Activated CD8-positive, alpha-beta memory T cell treated with anti-CD3 and anti-CD28 coated beads for 48 hours (primary cell): ENCODE results near the gene TMEM150B.

Experiments
- DNase-seq, 3 experiments: peaks; one replicate each; pipeline ENCODE4 v3.0.0-alpha.2; 2020; ENCODE audit warnings: low read depth in 2 of 3, low spot score in 2 of 3

The TMEM150B gene

GRCh38 chr19:55308281-55308680 is 16.9 kb downstream of the TMEM150B start:
- DNase-seq: no peak

GRCh38 chr19:55306712-55307111 is 18.4 kb downstream of the TMEM150B start:
- no peak for DNase-seq

- DNase-seq: no peak
Measured at GRCh38 chr19:55305983-55306562, 19.1 kb downstream of the TMEM150B start.

DNA sequence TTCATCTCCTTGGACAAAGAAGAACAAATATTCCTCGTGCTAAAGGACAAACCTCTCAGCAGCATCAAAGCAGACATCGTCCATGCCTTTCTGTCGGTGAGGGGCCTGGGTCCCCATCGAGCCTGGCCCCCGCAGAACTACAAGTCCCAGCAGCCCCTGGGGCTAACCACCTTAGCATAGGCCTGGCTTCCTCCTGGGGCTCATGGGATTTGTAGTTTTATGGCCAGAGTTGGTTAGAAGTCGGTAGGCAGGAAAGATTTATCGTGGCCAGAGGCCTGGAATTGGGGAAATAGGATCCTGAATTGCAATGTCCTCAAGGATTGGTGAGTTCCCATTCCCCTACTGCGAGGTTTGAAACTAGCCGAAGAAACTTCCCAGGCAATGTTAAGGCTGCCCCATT is 19.6 kb downstream of the TMEM150B start:
- peak in 1 of 3 experiments; percentile 22 for DNase-seq

GRCh38 chr19:55304980-55305379 is 20.2 kb downstream of the TMEM150B start:
- DNase-seq: no peak

DNA sequence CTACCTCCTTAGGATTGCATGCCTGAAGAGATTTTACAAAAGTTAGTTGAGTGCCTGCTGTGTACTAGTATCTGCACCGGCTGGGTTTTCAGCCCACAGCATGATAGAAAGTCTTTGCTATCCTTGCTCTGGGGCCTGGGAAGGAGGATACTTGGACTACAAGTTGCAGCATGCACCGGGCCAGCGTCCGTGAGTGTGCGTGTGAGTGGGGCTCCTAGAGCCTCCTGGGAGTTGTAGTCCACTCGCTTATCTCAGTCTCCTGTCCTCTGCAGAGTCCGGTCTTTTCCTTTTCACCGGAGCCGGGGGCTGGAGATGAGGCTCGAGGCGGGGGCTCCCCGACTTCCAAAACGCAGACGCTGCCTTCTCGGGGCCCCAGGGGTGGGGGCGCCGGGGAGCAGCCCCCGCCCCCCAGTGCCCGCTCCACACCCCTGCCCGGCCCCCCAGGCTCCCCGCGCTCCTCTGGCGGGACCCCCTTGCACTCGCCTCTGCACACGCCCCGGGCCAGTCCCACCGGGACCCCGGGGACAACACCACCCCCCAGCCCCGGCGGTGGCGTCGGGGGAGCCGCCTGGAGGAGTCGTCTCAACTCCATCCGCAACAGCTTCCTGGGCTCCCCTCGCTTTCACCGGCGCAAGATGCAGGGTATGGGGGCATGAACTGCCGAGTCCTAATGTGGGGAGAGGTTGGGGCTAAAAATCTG is 20.7 kb downstream of the TMEM150B start:
- DNase-seq: no peak

- no peak for DNase-seq
Measured at GRCh38 chr19:55303477-55303876, 21.7 kb downstream of the TMEM150B start.

GRCh38 chr19:55302318-55302703 is 22.8 kb downstream of the TMEM150B start:
- no peak for DNase-seq

- DNase-seq: peak; percentile 85 to 100 (median 99)
Measured at GRCh38 chr19:55301459-55302317, 23.5 kb downstream of the TMEM150B start.

DNA sequence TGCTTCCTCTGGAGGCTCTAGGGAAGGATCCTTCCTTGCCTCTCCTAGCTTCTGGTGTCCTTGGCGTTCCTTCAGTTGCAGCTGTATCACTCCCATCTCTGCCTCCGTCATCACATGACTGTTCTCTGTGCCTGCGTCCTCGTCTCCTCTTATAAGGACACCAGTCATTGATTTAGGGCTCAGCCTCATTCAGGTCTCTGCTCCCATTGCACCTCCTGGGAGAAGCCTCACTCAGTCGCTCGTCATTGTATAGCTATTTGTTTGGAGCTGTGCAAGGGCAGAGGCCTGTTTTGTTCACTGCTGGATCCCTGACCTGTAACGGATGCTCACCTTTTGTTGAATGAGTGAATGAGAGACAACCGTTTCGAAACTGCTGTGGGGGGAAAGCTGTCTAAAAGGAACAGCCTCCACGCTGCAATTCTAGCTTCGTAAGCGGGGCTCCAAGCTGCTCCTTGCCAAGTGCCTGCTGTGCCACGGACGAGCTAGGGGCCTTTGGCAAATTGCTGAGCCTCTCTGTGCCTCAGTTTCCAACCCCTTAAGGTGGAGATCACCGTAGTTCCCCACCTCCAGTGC is 24.2 kb downstream of the TMEM150B start:
- DNase-seq: no peak

GRCh38 chr19:55299991-55300390 is 25.1 kb downstream of the TMEM150B start:
- no peak for DNase-seq

DNA sequence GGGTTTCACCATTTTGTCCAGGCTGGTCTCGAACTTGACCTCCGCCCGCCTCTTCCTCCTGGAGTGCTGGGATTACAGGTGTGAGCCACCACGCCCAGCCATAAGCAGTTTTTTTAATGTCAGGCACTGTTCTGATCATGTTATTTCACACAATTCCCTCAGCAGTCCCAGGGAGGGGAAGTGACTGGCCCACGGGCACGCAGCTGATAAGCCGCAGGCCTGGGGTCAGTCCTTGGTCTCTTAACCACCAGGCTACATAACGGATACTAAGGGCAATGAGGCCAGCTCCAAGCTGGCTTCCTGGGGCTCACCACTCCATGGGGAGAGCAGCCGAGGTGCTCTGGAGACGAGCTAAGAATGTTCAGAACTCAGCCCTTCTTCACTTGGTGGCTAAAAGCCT is 27.9 kb downstream of the TMEM150B start:
- DNase-seq: no peak

DNA sequence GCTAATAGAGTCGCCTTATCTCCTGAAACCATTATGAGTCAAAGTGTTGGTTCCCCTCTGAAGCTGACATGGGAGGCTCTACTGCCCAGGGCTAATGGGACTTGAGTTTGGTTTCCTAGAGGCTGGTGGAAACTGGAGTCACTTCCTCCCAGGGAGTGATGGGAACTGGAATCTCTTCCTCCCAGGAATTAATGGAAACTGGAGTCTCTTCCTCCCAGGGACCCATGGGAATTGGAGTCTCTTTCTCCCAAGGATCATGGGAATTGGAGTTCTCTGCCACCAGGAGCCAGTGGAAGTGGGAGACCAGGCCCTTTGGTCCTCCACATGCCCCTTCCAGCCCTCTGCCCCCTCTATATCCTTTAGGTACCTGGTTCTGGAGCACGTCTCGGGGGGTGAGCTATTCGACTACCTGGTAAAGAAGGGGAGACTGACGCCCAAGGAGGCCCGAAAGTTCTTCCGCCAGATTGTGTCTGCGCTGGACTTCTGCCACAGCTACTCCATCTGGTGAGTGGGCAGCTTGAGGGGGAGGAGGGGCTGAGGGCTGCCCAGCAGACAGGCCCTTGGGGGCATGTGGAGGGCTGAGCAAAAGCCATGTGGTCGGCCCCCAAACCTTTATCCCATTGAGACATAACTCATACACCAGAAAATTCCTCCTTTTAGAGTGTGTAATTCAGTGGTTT is 35.9 kb downstream of the TMEM150B start:
- no peak for DNase-seq

- no peak for DNase-seq
Measured at GRCh38 chr19:55287361-55288079, 37.6 kb downstream of the TMEM150B start.

- DNase-seq: no peak
Measured at GRCh38 chr19:55285229-55285890, 39.8 kb downstream of the TMEM150B start.

GRCh38 chr19:55284405-55285058 is 40.6 kb downstream of the TMEM150B start:
- no peak for DNase-seq

- DNase-seq: no peak
Measured at GRCh38 chr19:55283548-55284377, 41.4 kb downstream of the TMEM150B start, which contains the start of gene BRSK1. Gene BRSK1, plus strand, starts transcription at chr19:55283997. Its CDS starts 446 bp downstream, at chr19:55284443.
